NCI-H2107 (cell line): ENCODE data around the gene RSRC1.
"Not testable (repeated sequence)": the region's sequence is repeated elsewhere in the genome, so short reads cannot be mapped to it uniquely, and the experiment has no call there.

Source experiments
- DNase-seq: peaks from one replicate; lab custom pipeline; 2025; lab: John Stamatoyannopoulos, UW

The RSRC1 gene

DNA sequence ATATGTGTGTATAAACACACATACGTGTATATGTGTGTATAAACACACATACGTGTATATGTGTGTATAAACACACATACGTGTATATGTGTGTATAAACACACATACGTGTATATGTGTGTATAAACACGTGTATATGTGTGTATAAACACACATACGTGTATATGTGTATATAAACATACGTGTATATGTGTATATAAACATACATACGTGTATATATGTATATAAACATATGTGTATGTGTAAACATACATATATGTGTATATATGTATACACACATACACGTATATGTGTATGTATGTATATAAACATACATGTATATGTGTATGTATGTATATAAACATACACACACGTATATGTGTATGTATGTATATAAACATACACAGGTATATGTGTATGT is 119.1 kb downstream of the RSRC1 start:
- not testable (repeated sequence) for DNase-seq

DNA sequence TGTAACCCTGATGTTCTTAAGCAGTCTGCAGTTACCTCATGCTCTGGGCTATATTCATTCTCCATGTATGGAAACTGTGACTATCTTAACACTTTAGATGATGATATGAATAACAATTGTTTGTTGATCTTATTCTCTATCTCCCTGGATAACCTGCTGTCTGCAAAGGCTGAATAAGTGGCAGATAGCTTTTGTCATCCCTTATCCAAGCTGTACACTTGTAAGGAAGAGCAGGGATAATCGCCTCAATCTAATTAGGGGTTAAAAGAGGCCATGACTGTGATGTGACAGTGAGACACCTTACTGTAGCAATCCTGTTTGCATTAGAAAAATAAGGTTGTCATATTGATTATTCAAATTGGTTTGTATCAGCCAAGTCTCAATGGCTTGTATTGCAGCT is 123.9 kb downstream of the RSRC1 start:
- DNase-seq: no peak

DNA sequence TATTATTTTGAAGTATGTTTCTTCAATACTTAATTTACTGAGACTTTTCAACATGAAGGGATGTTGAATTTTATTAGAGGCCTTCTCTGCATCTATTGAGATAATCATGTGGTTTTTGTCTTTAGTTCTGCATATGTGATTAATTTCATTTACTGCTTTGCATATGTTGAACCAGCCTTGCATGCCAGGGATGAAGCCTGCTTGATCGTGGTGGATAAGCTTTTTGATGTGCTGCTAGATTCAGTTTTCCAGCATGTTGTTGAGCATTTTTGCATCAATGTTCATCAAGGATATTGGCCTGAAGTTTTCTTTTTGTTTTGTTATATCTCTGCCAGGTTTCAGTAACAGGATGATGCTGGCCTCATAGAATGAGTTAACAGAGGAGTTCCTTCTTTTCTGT is 134.4 kb downstream of the RSRC1 start:
- no peak for DNase-seq

DNA sequence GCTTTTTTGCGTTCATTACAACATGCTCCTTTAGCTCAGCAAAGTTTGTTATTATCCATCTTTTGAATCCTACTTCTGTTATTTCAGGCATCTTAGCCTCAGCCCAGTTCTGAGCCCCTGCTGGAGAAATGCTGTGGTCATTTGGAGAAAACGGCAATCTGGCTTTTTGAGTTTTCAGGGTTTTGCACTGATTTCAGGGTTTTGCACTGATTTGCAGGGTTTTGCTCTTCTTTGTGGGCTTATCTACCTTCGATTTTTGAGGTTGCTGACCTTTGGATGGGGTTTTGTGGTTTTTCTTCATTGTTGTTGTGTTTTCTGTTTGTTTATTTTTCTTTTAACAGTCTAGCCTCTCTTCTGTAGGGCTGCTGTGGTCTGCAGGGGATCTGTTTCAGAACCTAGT is 137.4 kb downstream of the RSRC1 start:
- DNase-seq: no peak

DNA sequence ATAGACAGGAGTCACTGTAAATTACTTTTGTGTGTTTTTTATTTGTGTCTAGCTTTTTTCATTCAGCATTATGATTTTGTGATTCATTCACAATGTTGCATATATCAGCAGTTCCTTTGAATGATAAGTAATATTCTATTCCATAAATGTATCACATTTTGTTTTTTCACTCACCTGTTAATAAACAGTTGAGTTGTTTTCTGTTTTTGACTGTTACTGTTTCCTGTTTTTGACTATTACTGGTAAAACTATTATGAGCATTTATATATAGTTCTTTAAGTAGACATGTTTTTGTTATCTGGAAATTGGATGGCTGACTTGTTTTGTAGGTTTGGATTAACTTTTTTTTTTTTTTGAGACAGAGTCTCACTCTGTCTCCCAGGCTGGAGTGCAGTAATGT is 138.4 kb downstream of the RSRC1 start:
- no peak for DNase-seq

DNA sequence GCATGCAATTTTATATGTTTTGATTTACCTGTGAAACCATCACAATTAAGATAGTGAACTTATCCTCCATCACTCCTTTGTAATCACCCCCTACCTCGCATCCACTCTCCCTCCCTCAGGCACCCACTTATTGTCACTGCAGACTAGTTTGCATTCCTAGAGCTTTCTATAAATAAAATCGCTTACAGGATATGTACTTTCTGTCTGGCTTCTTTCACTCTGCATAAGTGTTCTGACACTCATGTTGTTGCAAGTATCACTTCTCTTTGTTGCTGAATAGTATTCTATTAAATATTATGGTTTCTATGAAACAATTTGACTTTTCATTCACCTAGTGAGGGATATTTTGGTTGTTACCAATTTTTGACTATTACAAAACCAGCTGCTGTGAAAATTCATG is 139.3 kb downstream of the RSRC1 start:
- no peak for DNase-seq

DNA sequence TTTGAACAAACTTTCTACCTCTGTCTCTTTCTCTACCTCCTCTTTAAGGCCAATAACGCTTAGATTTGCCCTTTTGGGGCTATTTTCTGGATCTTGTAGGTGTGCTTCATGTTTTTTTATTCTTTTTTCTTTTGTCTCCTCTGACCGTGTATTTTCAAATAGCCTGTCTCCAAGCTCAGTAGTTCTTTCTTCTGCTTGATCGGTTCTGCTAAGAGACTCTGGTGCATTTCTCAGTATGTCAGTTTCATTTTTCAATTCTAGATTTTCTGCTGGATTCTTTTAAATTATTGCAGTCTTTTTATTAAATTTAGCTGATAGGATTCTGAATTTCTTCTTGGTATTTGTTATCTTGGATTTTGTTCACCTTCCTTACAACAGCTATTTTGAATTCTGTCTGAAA is 148.7 kb downstream of the RSRC1 start:
- no peak for DNase-seq

DNA sequence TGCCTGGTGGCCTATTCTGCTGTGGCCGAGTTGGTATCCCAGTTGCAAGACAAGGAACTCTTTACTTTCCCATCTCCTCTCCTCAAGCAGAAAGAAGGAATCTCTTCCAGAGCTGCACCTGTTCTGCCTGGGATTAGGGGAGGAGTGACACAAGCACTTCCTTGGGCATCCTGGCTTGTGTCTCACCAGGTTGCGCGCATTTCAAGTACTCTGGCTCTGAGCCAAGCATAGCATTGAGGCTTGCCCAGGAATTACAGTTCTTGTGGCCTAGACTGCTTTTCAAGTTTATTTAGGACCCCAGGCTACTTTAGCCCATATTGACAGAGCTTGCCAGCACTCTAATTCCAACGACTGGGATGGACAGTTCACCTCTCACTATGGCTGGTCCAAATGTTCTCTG is 150.5 kb downstream of the RSRC1 start:
- peak; percentile 16 for DNase-seq

DNA sequence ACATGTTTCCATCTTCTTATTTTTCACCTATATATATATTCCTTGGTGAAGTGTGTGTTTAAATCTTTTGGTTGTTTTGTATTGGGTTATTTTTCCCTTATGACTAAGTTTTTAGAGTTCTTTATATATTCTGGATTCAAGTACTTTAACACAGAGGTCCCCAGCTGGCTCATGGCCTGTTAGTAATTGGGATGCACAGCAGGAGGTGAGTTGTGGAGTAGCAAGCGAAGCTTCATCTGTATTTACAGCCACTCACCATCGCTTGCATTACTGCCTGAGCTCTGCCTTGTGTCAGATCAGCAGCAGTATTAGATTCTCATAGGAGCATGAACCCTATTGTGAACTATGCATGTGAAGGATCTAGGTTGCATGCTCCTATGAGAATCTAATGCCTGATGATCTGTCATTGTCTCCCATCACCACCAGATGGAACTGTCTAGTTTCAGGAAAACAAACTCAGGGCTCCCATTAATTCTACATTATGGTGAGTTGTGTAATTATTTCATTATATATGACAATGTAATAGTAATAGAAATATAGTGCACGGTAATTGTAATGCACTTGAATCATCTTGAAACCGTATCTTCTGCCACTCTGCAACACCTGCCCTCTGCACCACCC is 151.6 kb downstream of the RSRC1 start:
- DNase-seq: no peak

DNA sequence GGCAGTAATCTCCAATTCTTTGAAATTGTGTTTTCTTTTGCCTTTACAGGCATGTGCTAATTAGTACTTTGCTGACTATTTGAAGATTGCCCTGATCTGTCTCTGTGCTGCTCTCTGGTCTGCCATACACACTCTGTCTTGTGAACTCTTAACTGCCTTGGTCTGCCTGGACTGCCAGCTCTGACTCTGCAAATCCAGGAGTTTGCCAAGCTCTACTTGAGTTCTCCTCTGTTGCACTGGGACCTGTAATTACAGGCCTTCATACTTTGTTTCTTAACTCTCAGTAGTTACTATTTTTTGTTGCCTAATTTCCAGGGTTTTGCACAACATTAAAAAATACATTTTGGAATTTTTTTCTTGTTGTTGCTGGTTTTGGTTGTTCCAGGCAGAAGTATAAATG is 155.0 kb downstream of the RSRC1 start:
- no peak for DNase-seq

DNA sequence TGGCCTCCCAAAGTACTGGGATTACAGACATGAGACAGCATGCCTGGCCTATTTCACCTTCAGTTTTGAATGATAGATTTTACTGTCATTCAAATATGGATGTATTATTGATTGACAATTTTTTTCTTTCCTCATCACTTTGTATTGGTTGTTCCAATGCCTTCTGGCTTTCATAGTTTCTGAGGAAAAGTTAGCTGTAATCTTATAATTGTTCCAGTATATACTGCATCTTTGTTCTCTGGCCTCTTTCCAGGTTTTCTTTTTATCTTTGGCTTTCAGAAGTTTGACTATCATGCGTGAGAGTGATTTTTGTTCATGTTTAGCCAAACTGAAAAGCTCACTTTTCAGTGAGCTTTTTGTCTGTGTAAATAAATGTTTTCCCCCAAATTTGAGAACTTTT is 157.1 kb downstream of the RSRC1 start:
- no peak for DNase-seq

DNA sequence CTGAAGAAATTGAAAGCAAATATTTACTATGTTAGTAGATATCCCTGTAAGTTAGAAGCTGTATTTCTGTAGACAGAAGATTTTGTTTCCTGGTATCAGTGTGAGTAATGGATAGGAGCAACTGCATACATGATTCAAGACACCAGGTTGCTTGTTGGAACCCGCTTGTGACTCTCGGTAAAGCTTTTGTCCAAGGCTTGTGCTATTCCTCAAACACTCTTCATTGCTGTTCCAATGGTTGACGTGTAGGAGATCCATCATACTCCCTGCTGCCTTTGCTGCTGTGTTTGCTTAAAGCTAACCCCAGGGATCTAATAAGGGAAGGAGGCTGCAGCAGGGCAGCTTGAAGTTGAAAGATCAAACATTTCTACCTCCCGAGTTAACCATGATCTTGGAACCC is 160.1 kb downstream of the RSRC1 start:
- DNase-seq: no peak

DNA sequence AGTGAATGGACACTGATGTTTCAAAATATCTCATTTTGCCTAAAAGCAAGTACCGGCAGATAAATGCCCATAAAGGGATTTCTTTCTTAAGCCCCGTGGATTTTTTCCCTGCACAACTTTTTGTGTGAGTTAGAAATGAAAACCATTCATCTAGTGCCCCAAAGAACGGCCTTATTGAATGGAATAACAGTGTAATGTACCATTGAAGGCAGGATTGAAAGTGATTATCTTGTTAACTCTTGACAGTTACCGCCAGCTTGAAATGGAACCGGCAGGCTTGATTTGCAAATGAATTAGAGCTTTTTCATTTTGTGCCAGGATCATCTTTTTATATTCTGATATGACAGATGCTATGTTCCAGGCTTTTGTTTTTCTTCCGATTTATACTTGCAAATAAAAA is 162.2 kb downstream of the RSRC1 start:
- DNase-seq: no peak

DNA sequence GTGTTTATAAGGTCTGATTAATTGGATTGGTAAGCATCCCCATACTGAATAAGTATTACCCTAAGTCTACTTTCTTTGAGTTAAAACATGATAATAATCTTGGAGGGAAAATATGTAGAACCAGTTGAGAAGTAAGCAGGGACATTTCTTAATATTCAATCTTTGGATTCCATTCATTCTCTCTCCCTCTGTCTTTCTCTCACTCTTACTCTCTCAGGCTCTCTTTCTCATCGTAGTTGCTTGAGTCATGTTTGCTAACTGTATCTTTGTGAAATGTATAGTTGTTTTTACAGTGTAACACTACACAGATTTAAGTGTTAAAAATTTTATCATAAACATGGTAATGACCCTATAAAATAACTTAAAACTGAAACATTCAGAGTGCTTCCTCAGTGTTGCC is 163.8 kb downstream of the RSRC1 start:
- no peak for DNase-seq

DNA sequence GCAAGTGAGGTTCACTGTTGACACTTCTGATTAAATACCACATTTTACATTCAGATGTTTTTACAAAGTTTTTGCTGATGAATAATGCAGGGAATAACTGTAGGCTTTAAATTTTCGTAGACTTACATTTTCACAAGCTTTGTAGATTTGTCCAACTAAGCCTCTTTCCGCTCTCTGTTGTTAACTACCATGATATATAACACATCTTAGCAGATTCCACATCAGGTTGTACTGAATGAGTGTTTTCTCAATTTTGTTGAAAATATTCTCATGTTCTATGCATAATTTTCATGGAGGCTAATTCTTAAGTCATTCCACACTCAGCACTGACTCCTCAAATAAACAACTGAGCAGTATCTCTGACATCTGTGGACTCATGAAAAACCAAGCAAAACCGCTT is 168.3 kb downstream of the RSRC1 start:
- DNase-seq: no peak

DNA sequence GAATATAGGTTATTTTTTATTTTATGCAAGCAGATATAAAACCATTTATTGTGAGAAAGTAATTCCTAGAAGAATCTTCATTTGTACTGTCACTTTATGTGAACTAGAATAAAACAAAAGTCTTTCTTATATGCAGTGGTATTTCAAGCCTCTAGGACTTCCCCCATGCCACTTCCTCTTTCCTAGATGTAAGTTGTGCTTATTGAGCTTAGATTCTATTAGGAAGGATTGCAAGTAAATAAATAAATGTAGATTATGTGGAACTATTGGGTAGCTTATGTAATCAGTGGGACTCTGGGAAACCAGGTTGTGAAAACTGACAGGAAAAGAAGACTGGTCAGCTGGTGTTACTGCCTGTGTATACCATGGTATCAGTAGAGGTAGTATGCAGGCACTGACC is 169.7 kb downstream of the RSRC1 start:
- DNase-seq: no peak

DNA sequence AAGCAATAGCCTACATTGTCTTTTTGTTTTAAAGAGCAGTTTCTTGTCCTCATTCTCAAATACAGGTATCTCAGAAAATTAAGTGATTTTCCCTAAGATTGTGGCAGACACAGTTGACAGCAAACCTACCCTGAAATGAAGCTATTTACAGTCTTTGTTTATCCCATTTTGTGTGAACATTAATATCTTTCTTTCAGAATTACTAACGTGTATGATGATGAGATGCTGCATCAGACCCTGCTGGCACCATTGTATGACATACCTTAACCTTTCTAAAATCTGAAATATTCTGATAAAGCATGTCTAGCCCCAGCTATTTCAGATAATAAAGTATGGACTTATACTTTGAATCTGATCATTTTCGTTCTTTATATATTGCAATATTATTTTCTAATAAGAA is 185.9 kb downstream of the RSRC1 start:
- DNase-seq: no peak

DNA sequence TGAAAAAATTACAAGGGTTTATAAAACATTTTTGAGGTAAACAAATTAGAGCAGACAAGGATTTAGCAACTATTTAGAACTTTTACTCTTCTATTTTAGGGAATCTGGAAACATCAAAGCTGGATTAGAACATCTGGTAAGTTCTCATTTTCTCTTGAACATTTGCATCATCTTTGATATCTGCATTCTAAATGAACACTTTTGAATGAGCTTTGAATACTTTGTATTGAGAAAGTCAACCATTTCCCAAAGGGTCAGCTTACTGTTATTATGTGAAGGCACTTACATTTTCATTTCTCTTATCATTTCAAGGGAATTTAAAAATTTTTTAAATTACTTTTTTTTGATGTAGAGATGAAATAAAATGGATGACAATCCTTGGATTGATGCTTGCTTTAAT is 188.1 kb downstream of the RSRC1 start:
- DNase-seq: no peak

DNA sequence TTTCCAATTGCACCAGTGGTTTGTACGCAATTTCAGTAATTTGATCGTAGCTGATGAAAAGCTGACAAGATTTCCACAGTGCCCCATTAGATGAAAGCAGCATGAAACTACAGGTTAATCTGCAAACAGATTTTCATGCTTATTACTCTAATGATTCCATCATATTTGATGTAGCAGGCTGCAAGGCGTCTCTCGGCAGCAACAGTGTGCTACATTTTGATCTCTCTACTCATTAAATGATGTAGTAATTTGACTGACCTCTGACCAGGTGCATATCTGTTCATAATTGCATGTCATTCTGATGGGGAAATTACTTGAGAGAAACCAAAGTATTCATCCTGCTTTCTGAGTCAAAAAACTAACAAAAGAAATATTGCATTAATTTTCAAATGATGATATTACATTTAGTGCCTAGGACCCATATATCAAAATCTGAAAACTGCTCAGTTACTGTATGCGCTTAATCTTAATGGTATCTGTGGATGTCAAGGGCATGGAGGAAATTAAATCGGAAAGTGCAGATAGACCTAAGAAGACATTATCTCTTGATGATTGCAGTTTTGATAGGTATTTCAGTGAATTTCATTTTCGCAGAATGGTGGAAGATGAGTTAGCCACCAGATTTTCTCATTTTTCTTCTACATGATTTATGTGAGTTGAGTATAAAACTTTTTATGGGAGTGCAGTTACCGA is 198.5 kb downstream of the RSRC1 start:
- DNase-seq: no peak

DNA sequence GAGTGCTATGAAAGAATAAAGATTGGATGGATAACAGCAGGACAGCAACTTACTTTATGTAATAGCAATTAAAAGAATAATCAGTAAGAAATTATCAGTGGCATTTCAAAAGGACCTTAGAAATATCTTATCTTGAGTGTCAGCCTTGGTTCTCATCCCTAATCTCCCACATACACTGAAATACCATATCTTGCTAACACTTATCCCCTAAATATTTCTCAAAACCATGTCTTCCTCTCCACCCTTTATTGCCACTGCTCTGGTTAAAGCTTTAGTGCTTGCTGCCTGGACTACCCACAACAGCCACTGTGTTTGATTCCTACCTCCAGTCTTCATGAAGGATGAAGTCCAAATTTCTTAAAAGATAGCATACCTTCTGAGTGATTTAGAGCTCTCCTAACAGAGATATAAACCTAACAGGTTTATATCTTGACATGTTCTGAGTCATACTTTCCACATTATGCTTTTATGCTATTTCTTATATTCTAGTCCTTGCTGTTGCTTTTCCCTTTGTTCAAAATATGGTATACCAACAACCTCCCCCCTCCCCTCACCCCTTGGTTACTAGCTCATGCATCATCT is 202.8 kb downstream of the RSRC1 start:
- no peak for DNase-seq

DNA sequence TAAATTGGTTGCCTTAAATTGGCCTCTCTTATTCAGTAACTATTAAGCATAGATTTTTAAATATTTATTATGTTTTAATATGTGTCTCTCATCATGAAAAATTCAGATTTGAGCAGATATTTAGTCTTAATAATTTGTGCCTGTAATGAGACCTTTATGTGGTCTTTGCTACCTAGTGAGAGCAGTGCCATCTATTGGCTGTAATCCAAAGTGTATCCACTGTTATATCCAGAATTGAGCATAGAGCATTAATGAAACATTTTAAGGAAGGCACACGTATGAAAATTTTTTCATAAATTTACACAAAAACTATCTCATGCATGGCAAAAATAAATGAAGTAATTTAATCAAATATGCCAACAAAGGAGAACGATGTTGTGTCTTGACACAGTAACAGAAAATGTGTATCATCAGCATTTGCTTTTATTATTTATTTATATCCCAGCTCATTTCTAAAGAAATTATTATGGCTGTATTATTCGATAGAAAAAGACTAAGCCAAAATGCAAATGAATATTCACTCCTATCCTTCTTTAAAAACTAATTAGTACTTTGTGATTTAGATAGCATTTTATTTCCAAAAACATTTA is 203.5 kb downstream of the RSRC1 start:
- DNase-seq: no peak

DNA sequence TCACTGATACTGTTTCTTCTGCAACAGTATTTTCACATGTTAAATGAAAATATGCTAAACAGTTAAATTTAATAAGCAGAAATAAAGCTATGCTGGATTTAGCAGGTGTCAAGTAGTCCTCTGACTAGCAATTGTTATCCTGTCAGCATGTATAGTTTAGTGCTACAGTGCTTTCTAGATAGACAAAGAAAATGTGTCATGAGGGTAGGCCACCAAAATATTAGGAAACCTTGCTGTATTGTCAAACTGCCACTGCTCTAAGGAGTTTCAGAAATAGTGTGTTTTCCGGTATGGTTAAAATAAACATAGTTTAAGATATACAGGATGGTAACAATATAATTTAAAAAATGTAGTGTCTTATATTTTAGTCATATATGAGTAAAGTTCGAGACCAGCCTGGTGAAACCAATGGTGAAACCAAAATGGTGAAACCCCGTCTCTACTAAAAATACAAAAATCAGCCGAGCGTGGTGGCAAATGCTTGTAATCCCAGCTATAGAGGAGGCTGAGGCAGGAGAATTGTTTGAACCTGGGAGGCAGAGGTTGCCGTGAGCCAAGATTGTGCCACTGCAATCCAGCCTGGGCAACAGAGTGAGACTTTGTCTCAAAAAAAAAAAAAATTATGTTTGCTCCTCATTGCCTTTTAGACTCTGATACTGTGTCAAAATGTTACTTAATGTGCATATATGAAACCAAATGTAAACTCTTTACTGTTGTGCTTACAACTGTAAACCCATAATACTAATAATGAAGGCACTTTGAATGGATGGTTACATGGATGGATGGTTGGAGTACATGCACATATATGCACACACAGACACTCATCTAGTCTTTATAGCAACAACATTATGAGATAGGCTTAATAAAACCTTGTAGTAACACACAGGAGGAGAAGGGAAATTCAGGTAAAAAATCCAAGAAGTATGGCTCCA is 204.8 kb downstream of the RSRC1 start:
- DNase-seq: no peak
